HG03135 (cell line): Measurements from ENCODE around the gene KDM4C.

Source experiments
- ATAC-seq: cut with Tn5 transposase; IDR thresholded peaks from one replicate; pipeline ENCODE4 v1.9.1; 2021; ENCODE audit warnings: mild to moderate bottlenecking, moderate library complexity; ENCODE audit not compliant: unreplicated experiment

KDM4C gene

GRCh38 chr9:7123743-7124142, 366.0 kb downstream of the KDM4C start:
- ATAC-seq = no peak

DNA sequence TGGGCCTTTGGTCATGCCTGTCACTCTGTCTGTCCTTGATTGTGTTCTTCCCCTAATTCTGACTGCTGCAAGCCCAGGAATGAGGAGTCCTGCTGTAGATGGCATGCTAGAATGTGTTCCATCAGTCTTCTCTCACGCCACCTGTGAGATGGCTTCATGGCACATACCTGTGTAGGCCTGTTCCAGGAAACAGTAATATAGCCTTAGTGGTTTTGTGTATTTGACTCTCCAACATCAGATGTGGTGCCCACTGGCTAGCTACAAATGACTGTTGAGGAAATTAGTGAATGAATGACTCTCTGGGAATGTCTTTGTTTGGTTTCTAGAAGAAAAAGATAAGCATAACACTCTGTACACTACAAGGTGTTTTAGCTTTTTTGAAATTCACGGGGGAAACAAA, 367.5 kb downstream of the KDM4C start:
- ATAC-seq = no peak

DNA sequence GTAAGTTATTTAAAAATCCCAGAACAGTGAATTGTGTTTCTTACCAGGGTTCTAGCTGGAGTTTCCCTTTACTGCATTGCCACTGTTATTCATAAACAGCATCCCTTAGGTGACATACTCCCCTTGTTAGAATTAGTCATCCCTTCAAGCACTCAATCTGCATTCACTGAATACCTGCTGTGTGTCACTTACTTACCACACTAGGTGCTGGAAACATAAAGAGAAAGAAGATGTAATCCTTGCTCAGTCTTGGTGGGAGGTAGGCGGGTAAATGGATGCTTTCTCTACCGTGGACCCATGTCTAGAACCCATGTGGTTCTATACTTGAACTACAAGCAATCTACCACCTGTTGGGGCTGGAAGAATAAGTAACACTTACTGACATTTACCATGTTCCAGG, 371.6 kb downstream of the KDM4C start:
- ATAC-seq = no peak

DNA sequence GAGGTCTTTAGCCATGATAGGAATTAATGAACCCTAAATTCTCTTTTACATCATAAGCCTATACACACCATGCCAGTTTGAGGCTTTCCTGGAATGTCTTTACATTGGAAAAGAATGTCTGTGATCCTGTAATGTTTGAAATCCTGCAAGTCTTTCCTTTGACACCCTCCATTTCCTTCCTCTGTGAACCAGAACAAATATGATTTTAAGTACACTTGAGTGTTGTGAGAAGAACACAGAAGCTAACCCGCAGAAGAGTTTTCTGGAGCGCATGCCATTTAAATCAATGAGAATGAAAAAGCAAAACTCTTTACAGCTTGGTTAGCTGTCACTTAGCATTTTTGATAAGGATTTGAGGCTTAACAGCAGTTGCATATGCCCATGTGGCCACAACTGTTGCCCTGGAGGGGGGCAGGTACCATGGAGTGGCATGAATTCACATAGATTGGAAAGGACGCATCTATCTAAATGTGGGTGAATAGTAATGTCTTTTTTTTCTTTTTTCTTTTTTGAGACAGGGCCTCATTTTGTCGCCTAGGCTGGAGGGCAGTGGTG, 372.6 kb downstream of the KDM4C start:
- no peak for ATAC-seq

- ATAC-seq = no peak
Observed at GRCh38 chr9:7132605-7133004, 374.8 kb downstream of the KDM4C start.

- ATAC-seq = no peak
Observed at GRCh38 chr9:7135735-7136134, 378.0 kb downstream of the KDM4C start.

GRCh38 chr9:7137040-7137439, 379.3 kb downstream of the KDM4C start:
- no peak for ATAC-seq

DNA sequence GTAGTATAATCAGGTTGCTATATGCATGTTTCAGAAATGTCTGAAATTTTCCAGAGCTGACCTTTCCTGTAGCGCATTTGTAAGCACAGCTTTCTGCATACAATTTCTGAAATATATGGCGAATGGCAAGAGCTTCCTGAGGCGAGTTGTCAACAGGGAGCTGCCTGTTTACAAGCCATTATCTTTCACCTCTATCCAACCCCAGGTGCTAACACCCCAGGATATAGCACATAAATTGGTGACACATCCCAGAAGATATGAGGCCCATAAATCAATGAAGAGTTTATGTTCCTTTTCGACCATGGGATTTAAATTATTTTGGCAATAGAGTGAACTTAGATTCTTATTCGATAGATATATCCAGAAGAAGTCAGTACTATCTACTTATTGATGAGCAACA, 379.8 kb downstream of the KDM4C start:
- no peak for ATAC-seq

- ATAC-seq = no peak
Observed at GRCh38 chr9:7139886-7140285, 382.1 kb downstream of the KDM4C start.

DNA sequence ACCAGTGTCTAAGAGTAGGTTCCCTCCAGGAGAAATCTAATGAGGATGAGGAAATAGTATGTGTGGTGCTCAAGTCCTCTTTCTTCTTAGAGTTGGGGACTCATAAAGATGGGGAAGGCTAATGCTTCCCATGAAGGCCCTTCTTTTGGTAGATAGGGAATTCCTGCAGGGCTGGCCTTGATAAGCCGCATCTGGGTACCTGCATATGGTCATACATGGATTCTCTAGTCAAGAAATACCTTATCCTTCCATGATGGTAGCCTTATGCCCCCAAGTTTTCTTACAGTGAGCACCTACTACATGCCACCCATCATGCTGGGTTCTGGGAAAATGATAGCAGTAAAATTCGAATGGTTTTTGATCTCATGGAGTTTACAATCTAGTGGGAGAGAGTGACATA, 382.6 kb downstream of the KDM4C start:
- no peak for ATAC-seq

DNA sequence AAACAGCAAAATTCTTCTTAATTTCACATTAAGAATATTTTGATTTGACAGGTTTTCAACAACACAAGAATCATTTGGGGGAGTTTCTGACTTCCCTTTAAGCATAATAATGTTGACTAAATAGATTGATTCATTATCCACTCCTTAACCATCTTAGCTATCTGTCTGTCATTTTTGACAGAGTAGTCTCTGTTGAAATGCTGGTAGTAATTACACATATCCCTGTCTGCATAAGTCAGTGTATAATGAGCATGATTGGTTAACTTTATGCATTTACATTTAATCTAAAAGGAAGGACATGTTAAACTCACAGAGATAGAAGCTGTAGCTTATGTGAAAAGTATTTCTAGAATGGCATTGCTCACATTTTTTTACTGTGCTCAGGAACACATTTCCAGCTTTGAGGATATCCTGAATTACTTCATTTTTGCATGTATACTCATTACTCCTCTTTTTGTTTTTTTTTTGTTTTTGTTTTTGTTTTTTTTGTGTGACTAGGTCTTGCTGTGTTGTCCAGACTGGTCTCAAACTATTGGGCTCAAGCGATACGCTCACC, 385.9 kb downstream of the KDM4C start:
- ATAC-seq = no peak

GRCh38 chr9:7144265-7145046, 386.7 kb downstream of the KDM4C start:
- ATAC-seq = no peak

DNA sequence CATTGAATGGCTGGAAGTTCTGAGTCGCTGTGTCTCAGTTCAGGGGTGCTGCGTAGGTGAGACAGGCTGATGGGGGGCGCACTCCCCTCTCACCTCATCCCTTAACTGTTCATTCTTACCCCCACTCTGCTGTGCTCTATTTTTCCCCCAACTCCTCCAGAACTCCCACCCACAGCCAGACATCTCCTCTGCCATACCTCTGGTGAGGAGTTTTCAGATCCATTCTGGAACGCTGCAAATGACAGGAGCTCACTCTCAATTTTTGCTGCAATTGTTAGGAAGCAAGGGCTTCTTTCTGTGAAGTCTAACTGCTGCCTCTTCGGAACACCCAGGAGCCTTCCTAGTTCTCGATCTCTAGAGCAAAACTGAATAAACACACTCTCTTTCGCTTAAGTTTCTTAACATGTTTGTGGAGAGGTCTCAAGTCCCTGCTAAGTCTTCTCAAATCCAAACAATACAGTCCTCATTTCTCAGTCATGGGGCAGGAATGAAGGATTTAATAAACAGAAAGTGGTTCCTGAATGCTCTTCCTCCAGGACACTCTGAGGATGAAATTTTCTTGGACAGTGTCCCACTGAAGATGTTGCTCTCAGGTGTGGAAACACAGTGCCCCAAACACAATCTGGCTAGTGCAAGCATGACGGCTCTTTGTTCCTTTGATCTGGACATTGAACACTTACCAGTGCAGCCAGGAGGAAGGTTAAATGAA, 387.7 kb downstream of the KDM4C start:
- ATAC-seq = no peak

DNA sequence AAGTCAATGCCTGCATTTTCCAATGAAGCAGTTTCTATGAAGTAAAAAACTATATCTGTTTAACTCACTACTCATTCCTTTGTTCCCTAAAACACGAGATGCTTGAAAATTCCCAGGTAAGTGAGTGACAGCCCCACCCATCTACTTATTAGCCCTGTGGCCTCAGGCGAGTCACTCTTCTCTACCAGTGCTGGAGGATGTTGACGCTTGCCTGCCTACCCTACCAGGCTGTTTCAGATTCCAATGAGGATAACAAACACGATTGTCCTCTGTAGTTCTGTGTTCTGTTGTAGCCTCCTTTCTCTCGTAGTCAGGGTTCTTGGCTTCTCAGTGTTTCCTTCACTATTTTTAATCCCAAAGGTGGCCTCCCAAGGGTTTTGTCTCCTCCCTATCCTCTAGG, 388.8 kb downstream of the KDM4C start:
- ATAC-seq = no peak

GRCh38 chr9:7147121-7148090, 389.6 kb downstream of the KDM4C start:
- ATAC-seq = no peak

- ATAC-seq = no peak
Observed at GRCh38 chr9:7148243-7148765, 390.5 kb downstream of the KDM4C start.

DNA sequence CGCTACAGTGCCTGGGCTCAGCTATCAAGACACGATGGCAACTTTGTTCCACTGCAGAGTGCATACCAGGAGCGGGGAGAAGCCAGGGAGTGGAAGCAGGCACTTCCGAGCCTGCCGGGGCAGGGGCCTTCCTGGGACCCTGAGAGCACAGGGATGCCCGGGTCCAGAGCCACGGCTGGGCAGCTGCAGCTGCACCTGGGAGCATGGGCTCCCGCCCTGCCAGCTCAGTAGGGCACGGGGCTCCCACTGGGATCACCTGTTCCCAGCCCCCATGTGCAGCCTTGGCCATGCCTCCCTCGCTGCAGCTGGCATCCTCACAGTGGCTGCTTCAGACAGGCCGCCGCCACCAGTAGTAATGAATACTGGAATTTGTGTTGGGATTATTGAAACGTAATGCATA, 391.5 kb downstream of the KDM4C start:
- no peak for ATAC-seq

DNA sequence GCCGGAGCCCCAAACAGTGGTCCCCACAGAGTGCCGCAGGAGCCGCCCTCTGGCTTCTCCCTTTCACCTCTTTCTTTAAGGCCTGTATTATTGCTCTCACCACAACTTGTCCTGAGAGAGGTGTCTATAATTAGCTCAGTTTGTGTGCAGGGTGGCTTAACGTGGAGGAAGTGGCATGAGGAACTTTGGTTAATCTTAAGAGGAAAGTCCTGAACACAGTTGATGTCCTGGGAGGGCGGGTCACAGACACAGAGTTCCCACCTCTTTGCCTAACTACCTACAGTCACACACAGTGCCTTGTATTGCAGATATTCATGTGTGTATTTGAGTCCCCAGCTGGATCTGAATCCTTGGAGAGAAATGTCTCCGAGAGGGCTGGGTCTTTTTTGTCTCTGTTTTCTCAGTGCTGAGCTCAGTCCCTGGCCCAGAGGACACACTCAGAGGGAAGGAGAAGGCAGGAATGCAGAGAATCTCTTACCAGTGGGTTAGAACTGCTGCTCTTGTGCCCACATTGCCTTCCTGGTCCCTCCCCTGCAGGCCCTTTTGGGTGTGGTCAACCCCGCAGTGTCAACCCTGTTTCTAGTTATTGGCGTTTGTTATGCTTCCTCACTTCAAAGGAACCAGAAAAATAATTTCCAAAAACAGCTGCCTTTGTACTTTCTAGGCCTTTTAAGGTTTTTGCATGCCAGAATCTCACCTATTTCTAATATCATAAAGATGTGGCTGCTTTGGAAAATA, 392.5 kb downstream of the KDM4C start:
- peak; percentile 47 for ATAC-seq

DNA sequence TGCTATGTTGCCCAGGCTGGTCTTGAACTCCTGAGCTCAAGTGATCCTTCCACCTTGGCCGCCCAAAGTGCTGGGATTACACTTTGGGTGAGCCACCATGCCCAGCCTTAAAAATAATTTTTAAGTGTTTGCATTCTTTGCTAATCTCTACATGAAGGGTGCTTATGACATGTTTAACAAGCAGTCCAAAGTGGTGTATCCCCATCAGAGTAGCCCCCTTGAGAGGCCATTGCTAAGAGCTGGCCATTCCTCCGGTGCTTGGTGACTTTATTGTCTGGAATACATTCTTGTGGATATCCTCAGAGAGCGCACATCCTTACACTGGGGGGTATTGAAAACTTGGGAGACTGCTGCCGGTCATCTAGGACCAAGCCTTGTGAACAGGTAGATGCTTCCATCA, 395.4 kb downstream of the KDM4C start:
- no peak for ATAC-seq

DNA sequence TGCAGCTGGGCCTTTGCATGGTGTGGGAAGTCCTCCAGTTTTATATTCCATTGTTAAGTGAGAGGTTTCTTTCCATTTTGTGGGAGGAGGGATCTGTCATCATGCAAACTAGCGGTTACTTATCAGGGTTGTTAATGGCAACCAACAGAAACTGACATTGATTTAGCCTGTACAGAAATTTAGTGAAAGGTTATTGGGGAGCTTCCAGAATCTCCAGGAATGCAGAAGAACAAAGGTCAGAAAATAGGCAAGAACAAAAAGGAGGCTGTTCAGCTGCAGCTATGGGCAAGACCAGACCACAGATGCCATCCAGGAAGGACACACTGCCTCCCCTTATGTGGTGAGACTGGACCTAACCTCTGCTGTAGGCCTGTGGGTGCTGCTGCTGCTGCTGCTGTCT, 395.8 kb downstream of the KDM4C start:
- ATAC-seq = no peak
